ENCODE data around the gene ADD3.

- no peak for TF ChIP-seq EZH2 (IDR thresholded peaks at IDR 0.05; ENCODE audit: insufficient read depth, poor library complexity, severe bottlenecking)
- no peak for TF ChIP-seq EZH2phosphoT487 (IDR thresholded peaks at IDR 0.05; ENCODE audit: insufficient read depth, low read depth)
These were observed 85.9 kb downstream of the ADD3 start for GRCh38 chr10:110093722-110094121.

Measured in GM23248 (cell line).